ENCODE measurements around the gene TENM3.

GRCh38 chr4:182486881-182487280, 243.7 kb downstream of the TENM3 start:
- TF ChIP-seq, protein P1, sequence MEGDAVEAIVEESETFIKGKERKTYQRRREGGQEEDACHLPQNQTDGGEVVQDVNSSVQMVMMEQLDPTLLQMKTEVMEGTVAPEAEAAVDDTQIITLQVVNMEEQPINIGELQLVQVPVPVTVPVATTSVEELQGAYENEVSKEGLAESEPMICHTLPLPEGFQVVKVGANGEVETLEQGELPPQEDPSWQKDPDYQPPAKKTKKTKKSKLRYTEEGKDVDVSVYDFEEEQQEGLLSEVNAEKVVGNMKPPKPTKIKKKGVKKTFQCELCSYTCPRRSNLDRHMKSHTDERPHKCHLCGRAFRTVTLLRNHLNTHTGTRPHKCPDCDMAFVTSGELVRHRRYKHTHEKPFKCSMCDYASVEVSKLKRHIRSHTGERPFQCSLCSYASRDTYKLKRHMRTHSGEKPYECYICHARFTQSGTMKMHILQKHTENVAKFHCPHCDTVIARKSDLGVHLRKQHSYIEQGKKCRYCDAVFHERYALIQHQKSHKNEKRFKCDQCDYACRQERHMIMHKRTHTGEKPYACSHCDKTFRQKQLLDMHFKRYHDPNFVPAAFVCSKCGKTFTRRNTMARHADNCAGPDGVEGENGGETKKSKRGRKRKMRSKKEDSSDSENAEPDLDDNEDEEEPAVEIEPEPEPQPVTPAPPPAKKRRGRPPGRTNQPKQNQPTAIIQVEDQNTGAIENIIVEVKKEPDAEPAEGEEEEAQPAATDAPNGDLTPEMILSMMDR (conservative IDR thresholded peaks at IDR 0.05; ENCODE audit: low read length) = no peak
- TF ChIP-seq EZH2phosphoT487 (IDR thresholded peaks at IDR 0.05; ENCODE audit: borderline replicate concordance, low read depth, low read length) = no peak

Measured in OCI-LY7 (cell line).